ENCODE measurements around the gene SF3A2. TPM values are rescaled to one million over a fixed set of nuclear protein-coding genes. Genes with fewer than 3 reads are reported as not detected.

SF3A2 gene
- total RNA-seq, 1 donor from 2014 or later: 39.7 TPM

- no peak for DNase-seq (ENCODE audit: low spot score)
Observed at GRCh38 chr19:2289714-2290435, 53.3 kb downstream of the SF3A2 start.

- no peak for DNase-seq (ENCODE audit: low spot score)
Observed at GRCh38 chr19:2290441-2291184, 54.0 kb downstream of the SF3A2 start.

GRCh38 chr19:2291185-2291751, 54.6 kb downstream of the SF3A2 start:
- DNase-seq (ENCODE audit: low spot score): no peak

GRCh38 chr19:2294687-2295335, 58.2 kb downstream of the SF3A2 start:
- peak; percentile 70 for DNase-seq (ENCODE audit: low spot score)

DNA sequence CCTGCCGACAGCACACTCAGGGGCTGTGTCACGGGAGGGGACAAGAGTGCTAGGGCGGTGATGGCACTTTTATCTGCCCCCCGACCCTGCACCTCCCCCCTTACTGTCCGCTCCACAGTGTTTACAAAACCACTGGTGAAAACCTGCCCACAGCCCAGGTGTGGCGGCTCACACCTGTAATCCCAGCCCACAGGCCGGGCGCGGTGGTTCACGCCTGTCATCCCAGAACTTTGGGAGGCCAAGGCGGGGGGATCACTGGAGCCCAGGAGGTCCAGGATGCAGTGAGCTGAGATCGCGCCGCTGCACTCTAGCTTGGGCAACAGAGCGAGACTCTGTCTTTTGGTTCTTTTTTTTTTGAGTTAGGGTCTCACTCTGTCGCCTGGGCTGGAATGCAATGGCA, 59.5 kb downstream of the SF3A2 start:
- DNase-seq (ENCODE audit: low spot score): no peak

Other genes with a start within 250 kb of the SF3A2 start
- 31.8 TPM for gene BTBD2, start 221.1 kb upstream of the SF3A2 start, total RNA-seq (ENCODE audit: insufficient read depth, low replicate concordance)
- 17.8 TPM for gene MKNK2, start 185.6 kb upstream of the SF3A2 start, total RNA-seq (ENCODE audit: insufficient read depth, low replicate concordance)
- 7.7 TPM for gene MOB3A, start 140.5 kb upstream of the SF3A2 start, total RNA-seq (ENCODE audit: insufficient read depth, low replicate concordance)
- 1.2 TPM for gene IZUMO4, start 139.9 kb upstream of the SF3A2 start, total RNA-seq (ENCODE audit: insufficient read depth, low replicate concordance)
- gene AP3D1, start 85.3 kb upstream of the SF3A2 start, total RNA-seq (ENCODE audit: insufficient read depth, low replicate concordance): 46.0 TPM
- 6.0 TPM for gene DOT1L, start 72.9 kb upstream of the SF3A2 start, total RNA-seq (ENCODE audit: insufficient read depth, low replicate concordance)
- 29.4 TPM for gene PLEKHJ1, start 495 bp upstream of the SF3A2 start, total RNA-seq (ENCODE audit: insufficient read depth, low replicate concordance)
- gene AMH, start 12.5 kb downstream of the SF3A2 start, total RNA-seq (ENCODE audit: insufficient read depth, low replicate concordance): 3.1 TPM
- gene JSRP1, start 19.6 kb downstream of the SF3A2 start, total RNA-seq (ENCODE audit: insufficient read depth, low replicate concordance): not detected
- gene PEAK3, start 45.4 kb downstream of the SF3A2 start, total RNA-seq (ENCODE audit: insufficient read depth, low replicate concordance): 0.24 TPM
- gene LINGO3, start 71.3 kb downstream of the SF3A2 start, total RNA-seq (ENCODE audit: insufficient read depth, low replicate concordance): not detected
- 76.6 TPM for gene LSM7, start 91.8 kb downstream of the SF3A2 start, total RNA-seq (ENCODE audit: insufficient read depth, low replicate concordance)
- 20.5 TPM for gene SPPL2B, start 91.9 kb downstream of the SF3A2 start, total RNA-seq (ENCODE audit: insufficient read depth, low replicate concordance)
- gene TMPRSS9, start 123.4 kb downstream of the SF3A2 start, total RNA-seq (ENCODE audit: insufficient read depth, low replicate concordance): not detected
- gene TIMM13, start 190.8 kb downstream of the SF3A2 start, total RNA-seq (ENCODE audit: insufficient read depth, low replicate concordance): 19.7 TPM
- gene LMNB2, start 220.1 kb downstream of the SF3A2 start, total RNA-seq (ENCODE audit: insufficient read depth, low replicate concordance): 17.8 TPM
- 58.7 TPM for gene GADD45B, start 239.3 kb downstream of the SF3A2 start, total RNA-seq (ENCODE audit: insufficient read depth, low replicate concordance)

Measured in umbilical cord (tissue), 2 donors.